Testis (tissue), 2 donors: ENCODE results near the gene TRMT112.

Experiments used
- POLR2A ChIP-seq: fragments of 450-650 bp; IDR thresholded peaks from one replicate; pipeline ENCODE4 v1.6.1; 2017; ENCODE audit warnings: antibody characterized with exemption, mild to moderate bottlenecking, moderate library complexity
- TF ChIP-seq, protein P1 (sequence below), 3 experiments: fragments of 450-650 bp in 2 of 3; fragments of 200-600 bp in 1 of 3; sonication (generic) in 1 of 3; IDR thresholded peaks; one replicate each; pipeline ENCODE4 v1.5.1; 2016 to 2019; ENCODE audit warnings: antibody characterized with exemption in 3 of 3, mild to moderate bottlenecking in 2 of 3, moderate library complexity in 1 of 3

DNA sequence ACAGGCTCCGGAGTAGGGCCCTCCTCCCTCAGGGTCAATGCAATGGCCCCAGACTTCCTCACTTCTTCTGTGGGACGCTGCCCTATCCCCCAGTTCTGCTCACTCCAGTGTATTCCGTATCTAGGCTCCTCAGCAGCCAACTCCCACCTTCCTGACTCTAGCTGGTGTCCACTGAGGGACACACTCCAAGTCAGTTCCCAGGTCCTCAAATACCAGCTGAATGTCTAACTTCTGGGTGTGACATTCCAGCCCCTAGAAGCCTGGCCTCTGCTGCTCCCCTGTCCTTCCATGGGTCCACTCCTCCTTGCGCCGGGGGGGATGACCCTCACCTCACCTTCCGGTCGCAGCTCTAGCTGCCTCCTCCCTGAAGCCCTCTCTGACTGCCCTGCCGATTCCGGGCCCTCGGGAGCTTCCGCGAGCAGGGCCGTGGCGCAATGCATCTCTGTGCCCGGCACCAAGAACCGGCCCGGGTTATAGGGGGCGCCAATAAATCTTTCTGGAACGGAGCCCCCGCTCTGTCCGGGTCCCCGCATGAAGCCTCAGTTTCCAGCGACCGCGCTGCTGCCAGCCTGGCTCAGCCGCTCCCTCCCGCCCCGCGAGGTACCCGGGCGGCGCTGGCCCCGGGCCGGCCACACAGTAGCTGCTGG, 48.3 kb downstream of the TRMT112 start:
- TF ChIP-seq POLR2A = no peak
- TF ChIP-seq, protein P1, sequence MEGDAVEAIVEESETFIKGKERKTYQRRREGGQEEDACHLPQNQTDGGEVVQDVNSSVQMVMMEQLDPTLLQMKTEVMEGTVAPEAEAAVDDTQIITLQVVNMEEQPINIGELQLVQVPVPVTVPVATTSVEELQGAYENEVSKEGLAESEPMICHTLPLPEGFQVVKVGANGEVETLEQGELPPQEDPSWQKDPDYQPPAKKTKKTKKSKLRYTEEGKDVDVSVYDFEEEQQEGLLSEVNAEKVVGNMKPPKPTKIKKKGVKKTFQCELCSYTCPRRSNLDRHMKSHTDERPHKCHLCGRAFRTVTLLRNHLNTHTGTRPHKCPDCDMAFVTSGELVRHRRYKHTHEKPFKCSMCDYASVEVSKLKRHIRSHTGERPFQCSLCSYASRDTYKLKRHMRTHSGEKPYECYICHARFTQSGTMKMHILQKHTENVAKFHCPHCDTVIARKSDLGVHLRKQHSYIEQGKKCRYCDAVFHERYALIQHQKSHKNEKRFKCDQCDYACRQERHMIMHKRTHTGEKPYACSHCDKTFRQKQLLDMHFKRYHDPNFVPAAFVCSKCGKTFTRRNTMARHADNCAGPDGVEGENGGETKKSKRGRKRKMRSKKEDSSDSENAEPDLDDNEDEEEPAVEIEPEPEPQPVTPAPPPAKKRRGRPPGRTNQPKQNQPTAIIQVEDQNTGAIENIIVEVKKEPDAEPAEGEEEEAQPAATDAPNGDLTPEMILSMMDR (IDR thresholded peaks at IDR 0.05) = no peak
